ENCODE measurements around the gene TUT7. TPM values are rescaled to one million over a fixed set of nuclear protein-coding genes. Genes with fewer than 3 reads are reported as not detected.

Gene TUT7
- total RNA-seq, 2 donors from 2014 or later = 16.3 to 20.2 TPM

DNA sequence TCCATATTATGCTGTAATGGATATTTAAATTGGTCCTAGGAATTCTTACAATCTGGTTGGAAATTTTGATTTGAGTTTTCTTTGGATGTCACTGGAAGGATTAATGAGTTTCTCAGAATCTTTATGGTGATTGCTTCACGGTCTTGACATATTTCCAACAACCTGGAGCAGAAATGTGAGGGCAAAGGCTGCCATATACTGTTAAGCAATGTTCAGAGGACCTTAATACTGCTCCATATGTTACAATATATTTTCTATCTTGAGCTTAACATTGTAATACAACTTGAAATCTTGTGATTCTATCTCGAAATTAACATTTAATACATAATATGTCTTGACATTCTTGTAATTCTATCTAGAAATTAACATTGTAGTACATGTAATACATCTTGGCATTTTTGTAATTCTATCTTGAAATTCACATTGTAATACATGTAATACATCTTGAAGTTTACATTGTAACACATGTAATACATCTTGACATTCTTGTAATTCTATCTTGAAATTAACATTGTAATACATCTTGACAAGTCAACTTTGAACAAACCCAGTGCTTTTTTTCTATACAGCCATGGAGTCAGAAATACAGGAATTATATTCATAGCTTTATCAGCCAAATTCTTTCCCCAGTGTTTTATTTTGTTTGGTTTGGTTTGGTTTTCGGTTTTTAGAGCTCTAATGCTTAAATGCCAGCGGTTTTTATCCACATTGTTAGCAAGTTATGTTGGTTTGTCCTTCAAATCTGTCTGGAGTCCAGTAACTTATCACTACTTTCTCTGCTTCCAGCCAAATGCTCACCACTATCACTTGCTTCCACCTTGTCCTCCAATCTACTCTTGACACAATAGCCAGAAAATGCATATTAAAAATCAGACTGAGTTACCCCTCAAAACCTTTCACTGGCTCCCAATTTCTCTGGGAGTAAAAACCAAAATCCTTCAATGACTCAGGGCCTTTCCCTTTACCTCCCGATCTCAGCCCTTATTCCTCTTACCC is 3.0 kb upstream of the TUT7 start:
- TF ChIP-seq, protein P1, sequence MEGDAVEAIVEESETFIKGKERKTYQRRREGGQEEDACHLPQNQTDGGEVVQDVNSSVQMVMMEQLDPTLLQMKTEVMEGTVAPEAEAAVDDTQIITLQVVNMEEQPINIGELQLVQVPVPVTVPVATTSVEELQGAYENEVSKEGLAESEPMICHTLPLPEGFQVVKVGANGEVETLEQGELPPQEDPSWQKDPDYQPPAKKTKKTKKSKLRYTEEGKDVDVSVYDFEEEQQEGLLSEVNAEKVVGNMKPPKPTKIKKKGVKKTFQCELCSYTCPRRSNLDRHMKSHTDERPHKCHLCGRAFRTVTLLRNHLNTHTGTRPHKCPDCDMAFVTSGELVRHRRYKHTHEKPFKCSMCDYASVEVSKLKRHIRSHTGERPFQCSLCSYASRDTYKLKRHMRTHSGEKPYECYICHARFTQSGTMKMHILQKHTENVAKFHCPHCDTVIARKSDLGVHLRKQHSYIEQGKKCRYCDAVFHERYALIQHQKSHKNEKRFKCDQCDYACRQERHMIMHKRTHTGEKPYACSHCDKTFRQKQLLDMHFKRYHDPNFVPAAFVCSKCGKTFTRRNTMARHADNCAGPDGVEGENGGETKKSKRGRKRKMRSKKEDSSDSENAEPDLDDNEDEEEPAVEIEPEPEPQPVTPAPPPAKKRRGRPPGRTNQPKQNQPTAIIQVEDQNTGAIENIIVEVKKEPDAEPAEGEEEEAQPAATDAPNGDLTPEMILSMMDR (IDR thresholded peaks at IDR 0.05) = no peak
- Histone ChIP-seq H3K27ac (no peak overlapping the region), H3K9me3 (no peaks in the 10 kb centered on the region), H3K4me1 (peaks cover 0 to 27% of the 10 kb centered on the region in 2 donors), H3K27me3 (no peaks in the 10 kb centered on the region), H3K4me3 (no peak overlapping the region), H3K36me3 (peaks cover 3% of the 10 kb centered on the region)
- DNase-seq (ENCODE audit: low spot score) = no peak

- Histone ChIP-seq H3K27ac (no peak overlapping the region), H3K27me3 (no peaks in the 10 kb centered on the region), H3K9me3 (no peaks in the 10 kb centered on the region), H3K4me1 (peaks cover 0 to 41% of the 10 kb centered on the region in 2 donors), H3K4me3 (no peak overlapping the region), H3K36me3 (peaks cover 4% of the 10 kb centered on the region)
- DNase-seq (ENCODE audit: low spot score) = no peak
- TF ChIP-seq, protein P1 (IDR thresholded peaks at IDR 0.05) = no peak
These were observed 1.6 kb upstream of the TUT7 start for GRCh38 chr9:86355814-86356213.

DNA sequence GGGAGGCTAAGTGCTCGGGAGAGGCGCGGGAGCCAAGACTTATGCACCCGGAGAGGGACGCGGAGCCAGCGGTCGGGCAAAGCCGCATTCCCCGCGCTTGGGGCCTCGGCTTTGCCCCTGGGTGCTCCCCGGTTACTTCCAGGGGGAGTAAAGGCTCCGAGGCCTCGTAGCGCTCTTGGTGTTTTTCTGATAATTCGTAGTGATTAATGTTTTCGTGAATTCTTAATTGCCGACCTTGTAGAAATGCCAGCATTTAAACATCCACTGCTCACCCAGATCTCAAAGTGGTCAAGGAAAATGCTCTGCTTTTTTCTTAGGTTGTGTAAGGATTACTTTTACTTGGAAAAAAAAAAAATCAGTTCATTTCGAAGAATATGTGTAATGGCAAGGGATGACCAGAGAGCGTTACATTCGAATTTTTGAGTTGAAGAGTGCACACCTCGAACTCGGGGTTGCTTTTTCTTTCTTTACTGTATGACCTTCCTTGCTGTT is 654 bp upstream of the TUT7 start:
- Histone ChIP-seq H3K36me3 (peaks cover 4% of the 10 kb centered on the region), H3K4me3 (peak overlapping the region; percentile 70 to 81), H3K27ac (peak overlapping the region; percentile 95 to 98), H3K27me3 (no peaks in the 10 kb centered on the region), H3K4me1 (peaks cover 0 to 50% of the 10 kb centered on the region in 2 donors), H3K9me3 (no peaks in the 10 kb centered on the region)
- no peak for DNase-seq (ENCODE audit: low spot score)
- TF ChIP-seq, protein P1 (IDR thresholded peaks at IDR 0.05) = no peak

DNA sequence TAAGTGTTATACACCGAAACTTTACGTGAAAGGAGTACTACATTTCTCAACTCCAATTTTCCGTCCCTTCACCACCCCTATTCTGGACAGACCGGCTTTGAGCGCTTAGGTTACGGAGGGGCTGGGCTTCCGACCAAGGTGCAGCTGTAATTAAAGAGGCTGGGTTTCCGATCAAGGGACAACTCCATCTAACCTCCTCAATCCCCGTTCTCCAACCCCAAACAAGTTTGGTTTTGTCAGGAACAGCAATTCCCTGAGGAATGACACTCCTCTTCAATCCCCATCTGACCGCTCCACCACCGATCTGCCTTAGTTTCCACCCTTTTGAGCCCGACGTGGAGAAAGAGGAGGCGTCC is 577 bp downstream of the TUT7 start:
- Histone ChIP-seq H3K4me3 (peak overlapping the region; percentile 70 to 81), H3K36me3 (peaks cover 4% of the 10 kb centered on the region), H3K27ac (peak overlapping the region; percentile 95 to 98), H3K4me1 (peaks cover 0 to 60% of the 10 kb centered on the region in 2 donors), H3K27me3 (no peaks in the 10 kb centered on the region), H3K9me3 (no peaks in the 10 kb centered on the region)
- TF ChIP-seq, protein P1 (IDR thresholded peaks at IDR 0.05) = no peak
- no peak for DNase-seq (ENCODE audit: low spot score)

DNA sequence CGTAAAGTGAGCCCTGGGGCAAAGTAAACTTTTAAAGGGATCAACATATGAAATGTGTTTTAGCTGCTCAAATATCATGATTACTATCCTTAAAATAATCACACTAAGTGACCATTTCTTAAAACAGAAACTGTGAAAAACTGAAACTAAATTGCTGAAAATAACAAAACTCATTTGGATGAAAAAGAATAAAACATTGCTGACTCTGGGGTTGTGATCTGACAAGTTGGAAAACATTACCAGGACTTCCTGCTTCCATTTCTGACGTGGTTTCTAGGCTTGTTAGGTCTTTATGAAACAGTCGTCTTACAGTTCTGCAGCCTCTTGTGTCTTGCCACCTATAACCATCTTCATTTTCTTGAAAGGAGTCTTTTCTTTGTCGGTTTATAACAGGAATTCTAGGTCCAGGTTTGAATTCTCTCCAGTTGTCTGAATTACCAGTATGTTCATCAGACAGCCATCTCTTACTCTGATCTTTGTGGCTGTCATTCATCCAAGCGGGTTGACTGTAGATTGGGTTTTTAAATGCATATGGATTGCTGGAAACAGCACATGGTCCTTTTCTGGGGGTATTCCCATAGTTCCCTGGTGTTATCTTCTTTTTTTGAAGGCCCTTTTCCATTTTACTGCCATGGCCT is 1.7 kb downstream of the TUT7 start:
- peaks cover 0 to 62% of the 10 kb centered on the region in 2 donors for H3K4me1 ChIP-seq
- no peak for DNase-seq (ENCODE audit: low spot score)
- no peak overlapping the region for H3K27ac ChIP-seq
- no peaks in the 10 kb centered on the region for H3K27me3 ChIP-seq
- no peaks in the 10 kb centered on the region for H3K9me3 ChIP-seq
- H3K36me3 ChIP-seq = peaks cover 4% of the 10 kb centered on the region
- peak overlapping the region in 1 of 2 donors; percentile 81 for H3K4me3 ChIP-seq
- TF ChIP-seq, protein P1 (IDR thresholded peaks at IDR 0.05) = no peak
